SW 1271 (cell line): ENCODE data around the gene FHIT.
"Not testable (repeated sequence)": the region's sequence is repeated elsewhere in the genome, so short reads cannot be mapped to it uniquely, and the experiment has no call there.

Experiments
- DNase-seq, 2 experiments: peaks; one replicate each; lab custom pipeline; 2025; lab: John Stamatoyannopoulos, UW

Gene FHIT

GRCh38 chr3:60703956-60704736, 547.1 kb downstream of the FHIT start:
- DNase-seq, result no peak

GRCh38 chr3:60703008-60703407, 548.2 kb downstream of the FHIT start:
- DNase-seq, result no peak

- no peak for DNase-seq
Measured at GRCh38 chr3:60698117-60698516, 553.1 kb downstream of the FHIT start.

- no peak for DNase-seq
Measured at GRCh38 chr3:60697132-60697531, 554.1 kb downstream of the FHIT start.

GRCh38 chr3:60696428-60697125, 554.7 kb downstream of the FHIT start:
- DNase-seq, result no peak

GRCh38 chr3:60675424-60675823, 575.8 kb downstream of the FHIT start:
- DNase-seq, result no peak

GRCh38 chr3:60674870-60675269, 576.4 kb downstream of the FHIT start:
- no peak for DNase-seq

GRCh38 chr3:60673123-60673522, 578.1 kb downstream of the FHIT start:
- no peak for DNase-seq

GRCh38 chr3:60672337-60672736, 578.9 kb downstream of the FHIT start:
- DNase-seq, result not testable (repeated sequence)

GRCh38 chr3:60669636-60670035, 581.6 kb downstream of the FHIT start:
- no peak for DNase-seq

- DNase-seq, result no peak
Measured at GRCh38 chr3:60660026-60660425, 591.2 kb downstream of the FHIT start.

- DNase-seq, result no peak
Measured at GRCh38 chr3:60659098-60659497, 592.2 kb downstream of the FHIT start.

GRCh38 chr3:60657972-60658371, 593.3 kb downstream of the FHIT start:
- no peak for DNase-seq

GRCh38 chr3:60652829-60653228, 598.4 kb downstream of the FHIT start:
- no peak for DNase-seq

GRCh38 chr3:60651799-60652198, 599.5 kb downstream of the FHIT start:
- no peak for DNase-seq

- DNase-seq, result no peak
Measured at GRCh38 chr3:60650171-60650570, 601.1 kb downstream of the FHIT start.

GRCh38 chr3:60645801-60646200, 605.5 kb downstream of the FHIT start:
- no peak for DNase-seq

- DNase-seq, result no peak
Measured at GRCh38 chr3:60643831-60644230, 607.4 kb downstream of the FHIT start.

GRCh38 chr3:60641354-60641753, 609.9 kb downstream of the FHIT start:
- no peak for DNase-seq

- DNase-seq, result no peak
Measured at GRCh38 chr3:60636846-60637245, 614.4 kb downstream of the FHIT start.

GRCh38 chr3:60633644-60634043, 617.6 kb downstream of the FHIT start:
- DNase-seq, result no peak

GRCh38 chr3:60631509-60631908, 619.7 kb downstream of the FHIT start:
- no peak for DNase-seq

- no peak for DNase-seq
Measured at GRCh38 chr3:60630953-60631352, 620.3 kb downstream of the FHIT start.

GRCh38 chr3:60629816-60630215, 621.4 kb downstream of the FHIT start:
- no peak for DNase-seq
